ENCODE results near the gene RELL1.

The RELL1 gene

DNA sequence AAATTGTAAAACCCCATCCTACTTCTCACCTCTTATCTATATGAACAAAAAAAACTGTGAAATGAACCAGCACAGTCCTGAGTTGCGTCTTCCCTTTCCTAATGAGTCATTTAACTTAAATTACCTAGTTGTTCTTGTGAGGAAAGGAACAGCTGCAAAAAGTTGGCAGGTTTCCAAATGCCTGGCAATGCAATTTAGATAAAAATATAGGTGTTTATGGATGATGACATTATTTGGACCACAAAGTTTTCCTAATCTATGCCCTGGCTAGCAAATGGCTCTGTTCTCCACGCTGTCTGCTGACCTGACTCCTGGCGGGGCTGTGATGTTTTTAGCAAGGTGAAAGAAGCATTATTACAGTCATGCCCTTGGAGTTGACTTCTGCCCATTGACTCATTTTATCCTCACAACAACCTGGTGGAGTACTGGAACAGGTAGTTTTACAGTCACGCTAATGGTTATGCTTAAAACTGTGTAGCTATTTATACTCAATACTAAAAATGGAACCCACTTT is 29.8 kb upstream of the RELL1 start (continued):
- TF ChIP-seq ATF2 (tag by site-specific recombination; IDR thresholded peaks at IDR 0.05; ENCODE audit: low read depth), result peak; percentile 31; the same call in 1 of the 2 replicates
- TF ChIP-seq ZNF510 (tag by site-specific recombination; IDR thresholded peaks at IDR 0.05; ENCODE audit: insufficient replicate concordance), result peak; percentile 66
- TF ChIP-seq PRDM6 (tag by site-specific recombination; IDR thresholded peaks at IDR 0.05), result peak; percentile 90; the same call in 1 of the 2 replicates
- TF ChIP-seq TRIM28 (IDR thresholded peaks at IDR 0.05; ENCODE audit: borderline replicate concordance, low read length), result peak; percentile 64; the same call in 1 of the 2 replicates
- peak; percentile 21; the same call in 1 of the 2 replicates for TF ChIP-seq TCF7L2 (IDR thresholded peaks at IDR 0.05; ENCODE audit: borderline replicate concordance, low read depth, low read length)
- TF ChIP-seq FEZF1 (tag by site-specific recombination; IDR thresholded peaks at IDR 0.05), result peak; percentile 94
- peak; percentile 74 for TF ChIP-seq KLF10 (tag by site-specific recombination; IDR thresholded peaks at IDR 0.05)
- TF ChIP-seq SP7 (tag by site-specific recombination; IDR thresholded peaks at IDR 0.05), result peak; percentile 80

- POLR2A ChIA-PET, result no interaction called here
- H3K36me3 ChIP-seq (ENCODE audit: control insufficient read depth in 2 of 2, insufficient read depth in 1 of 2, low read length in 2 of 2), result no peaks in the 10 kb centered on the region
- no peak overlapping the region for H3K27ac ChIP-seq (ENCODE audit: extremely low read depth, low read depth, low read length)
- H3K9me3 ChIP-seq (ENCODE audit: control insufficient read depth, insufficient read depth, low read depth, low read length), result no peaks in the 10 kb centered on the region
- no peaks in the 10 kb centered on the region for H3K4me1 ChIP-seq (ENCODE audit: control insufficient read depth, insufficient read depth, low read length)
- CTCF ChIA-PET, result no interaction called here
- TF ChIP-seq ZNF555 (tag by site-specific recombination; conservative IDR thresholded peaks at IDR 0.05), result no peak
- TF ChIP-seq ZBTB8A (tag by site-specific recombination; IDR thresholded peaks at IDR 0.05), result no peak
- no peak for TF ChIP-seq MZF1 (tag by site-specific recombination; IDR thresholded peaks at IDR 0.05; ENCODE audit: borderline replicate concordance)
- no peak for TF ChIP-seq ZNF114 (tag by site-specific recombination; IDR thresholded peaks at IDR 0.05)
- no peak for TF ChIP-seq ZNF248 (tag by site-specific recombination; IDR thresholded peaks at IDR 0.05)
- no peak for TF ChIP-seq ZNF175 (tag by site-specific recombination; IDR thresholded peaks at IDR 0.05)
- no peak for TF ChIP-seq ZNF670 (tag by site-specific recombination; IDR thresholded peaks at IDR 0.05; ENCODE audit: low read depth)
- TF ChIP-seq ZNF146 (tag by site-specific recombination; IDR thresholded peaks at IDR 0.05), result no peak
- TF ChIP-seq MEIS1 (CRISPR knock-in tag; IDR thresholded peaks at IDR 0.05; ENCODE audit: borderline replicate concordance), result no peak
- TF ChIP-seq ZNF843 (tag by site-specific recombination; IDR thresholded peaks at IDR 0.05), result no peak
- no peak for TF ChIP-seq ZNF202 (tag by site-specific recombination; IDR thresholded peaks at IDR 0.05; ENCODE audit: borderline replicate concordance)
- no peak overlapping the region for H3K4me3 ChIP-seq (ENCODE audit: low read depth, low read length)
Measured at GRCh38 chr4:37710491-37710890, 24.3 kb upstream of the RELL1 start.

DNA sequence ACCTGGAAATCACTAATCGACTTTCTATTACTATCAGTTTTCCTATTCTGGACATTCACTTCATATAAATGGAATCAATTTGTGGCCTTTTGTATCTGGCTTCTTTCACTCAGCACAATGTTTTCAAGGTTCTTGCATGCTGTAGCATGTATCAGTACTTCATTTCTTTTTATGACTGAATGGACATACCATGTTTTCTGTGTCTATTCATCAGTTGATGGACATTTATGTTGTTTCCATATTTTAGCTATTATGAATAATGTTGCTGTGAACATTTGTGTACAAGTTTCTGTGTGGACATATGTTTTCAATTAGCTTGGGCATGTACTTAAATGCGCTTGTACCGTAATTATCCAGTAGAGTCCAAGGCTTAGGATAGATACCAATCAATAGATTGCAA is 19.9 kb upstream of the RELL1 start:
- ChIA-PET POLR2A (no interaction called here), CTCF (interaction anchor here (0.7 kb wide), 1 partner anchor 48 kb away, joined by 3 read pairs; no protein-coding TSS in a partner anchor)
- Histone ChIP-seq H3K9me3 (ENCODE audit: control insufficient read depth, insufficient read depth, low read depth, low read length) (no peaks in the 10 kb centered on the region), H3K36me3 (ENCODE audit: control insufficient read depth in 2 of 2, insufficient read depth in 1 of 2, low read length in 2 of 2) (no peaks in the 10 kb centered on the region), H3K4me3 (ENCODE audit: low read depth, low read length) (no peak overlapping the region), H3K4me1 (ENCODE audit: control insufficient read depth, insufficient read depth, low read length) (no peaks in the 10 kb centered on the region), H3K27ac (ENCODE audit: extremely low read depth, low read depth, low read length) (no peak overlapping the region)
- TF ChIP-seq ZNF10 (tag by site-specific recombination; IDR thresholded peaks at IDR 0.05) (peak; percentile 68; the same call in 1 of the 2 replicates), ZNF701 (tag by site-specific recombination; IDR thresholded peaks at IDR 0.05) (no peak)
- TF ChIP-seq, protein P1, sequence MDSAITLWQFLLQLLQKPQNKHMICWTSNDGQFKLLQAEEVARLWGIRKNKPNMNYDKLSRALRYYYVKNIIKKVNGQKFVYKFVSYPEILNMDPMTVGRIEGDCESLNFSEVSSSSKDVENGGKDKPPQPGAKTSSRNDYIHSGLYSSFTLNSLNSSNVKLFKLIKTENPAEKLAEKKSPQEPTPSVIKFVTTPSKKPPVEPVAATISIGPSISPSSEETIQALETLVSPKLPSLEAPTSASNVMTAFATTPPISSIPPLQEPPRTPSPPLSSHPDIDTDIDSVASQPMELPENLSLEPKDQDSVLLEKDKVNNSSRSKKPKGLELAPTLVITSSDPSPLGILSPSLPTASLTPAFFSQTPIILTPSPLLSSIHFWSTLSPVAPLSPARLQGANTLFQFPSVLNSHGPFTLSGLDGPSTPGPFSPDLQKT (IDR thresholded peaks at IDR 0.05; ENCODE audit: borderline replicate concordance, low read depth, low read length), result no peak
